Measurements from ENCODE around the gene STXBP5L. TPM values are rescaled to one million over a fixed set of nuclear protein-coding genes. Genes with fewer than 3 reads are reported as not detected.

STXBP5L gene
- total and polyA plus RNA-seq, 2 of the 4 experiments (the other 2 are of a cell fraction) = not detected

DNA sequence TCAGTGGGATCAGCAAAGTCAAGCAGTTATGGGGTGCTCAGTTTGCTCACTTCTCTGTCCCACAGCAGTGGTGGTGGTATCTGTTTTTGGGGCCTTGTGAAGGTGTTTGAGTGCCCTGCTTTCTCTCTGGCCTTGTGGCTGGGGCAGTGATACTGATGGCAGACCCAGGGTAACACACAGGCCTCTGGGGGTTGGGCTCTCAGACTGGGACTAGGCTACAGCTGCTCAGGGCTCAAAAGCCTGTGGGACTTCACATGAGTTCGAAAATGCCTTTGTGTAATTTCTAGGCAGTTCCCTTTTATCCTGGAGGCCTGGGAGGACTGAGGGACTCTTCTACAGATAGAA is 75.3 kb downstream of the STXBP5L start:
- Histone ChIP-seq H3K27me3 (ENCODE audit: control insufficient read depth, insufficient read depth, low read length) (no peaks in the 10 kb centered on the region), H2AFZ (replicated peaks; ENCODE audit: low read length, poor library complexity) (no peak overlapping the region), H2BK120ac (ENCODE audit: low read depth, low read length) (no peak overlapping the region), H3K14ac (replicated peaks; ENCODE audit: low read depth, low read length) (no peak overlapping the region), H4K20me1 (ENCODE audit: insufficient read depth, low read length) (no peaks in the 10 kb centered on the region), H3K23ac (ENCODE audit: low read depth, low read length) (no peak overlapping the region), H2BK20ac (ENCODE audit: low read depth, low read length) (no peak overlapping the region), H3K9me1 (ENCODE audit: insufficient read depth, low read length) (no peaks in the 10 kb centered on the region), H2BK15ac (ENCODE audit: low read depth, low read length) (no peak overlapping the region), H3K4me3 (ENCODE audit: insufficient read depth, low read depth, low read length) (no peak overlapping the region), H3K9me3 (ENCODE audit: control insufficient read depth, insufficient read depth, low read length) (peaks cover 13% of the 10 kb centered on the region), H3K4ac (ENCODE audit: low read depth, low read length) (no peak overlapping the region), H3K4me1 (ENCODE audit: control insufficient read depth, insufficient read depth, low read length) (no peaks in the 10 kb centered on the region), H3K79me1 (ENCODE audit: low read depth in 1 of 2, low read length in 2 of 2) (no peaks in the 10 kb centered on the region), H3K4me2 (ENCODE audit: low read depth, low read length) (no peak overlapping the region), H3K27ac (ENCODE audit: insufficient read depth, low read length) (no peak overlapping the region), H4K91ac (ENCODE audit: insufficient read depth, low read depth, low read length) (no peak overlapping the region), H3K9ac (ENCODE audit: low read depth, low read length) (no peak overlapping the region), H2AK9ac (replicated peaks; ENCODE audit: low read depth, low read length, poor library complexity) (no peak overlapping the region), H4K8ac (ENCODE audit: low read depth in 2 of 2, low read length in 2 of 2) (no peak overlapping the region), H2AK5ac (ENCODE audit: low read depth, low read length) (no peak overlapping the region), H3K18ac (ENCODE audit: low read depth, low read length) (no peak overlapping the region), H4K5ac (ENCODE audit: low read depth, low read length) (no peak overlapping the region), H3K36me3 (ENCODE audit: control insufficient read depth, insufficient read depth, low read length) (no peaks in the 10 kb centered on the region), H2BK5ac (ENCODE audit: low read depth, low read length, poor library complexity, severe bottlenecking) (no peak overlapping the region), H3K56ac (ENCODE audit: extremely low read depth, insufficient read depth, low read length) (no peak overlapping the region)
- TF ChIP-seq, protein P1, sequence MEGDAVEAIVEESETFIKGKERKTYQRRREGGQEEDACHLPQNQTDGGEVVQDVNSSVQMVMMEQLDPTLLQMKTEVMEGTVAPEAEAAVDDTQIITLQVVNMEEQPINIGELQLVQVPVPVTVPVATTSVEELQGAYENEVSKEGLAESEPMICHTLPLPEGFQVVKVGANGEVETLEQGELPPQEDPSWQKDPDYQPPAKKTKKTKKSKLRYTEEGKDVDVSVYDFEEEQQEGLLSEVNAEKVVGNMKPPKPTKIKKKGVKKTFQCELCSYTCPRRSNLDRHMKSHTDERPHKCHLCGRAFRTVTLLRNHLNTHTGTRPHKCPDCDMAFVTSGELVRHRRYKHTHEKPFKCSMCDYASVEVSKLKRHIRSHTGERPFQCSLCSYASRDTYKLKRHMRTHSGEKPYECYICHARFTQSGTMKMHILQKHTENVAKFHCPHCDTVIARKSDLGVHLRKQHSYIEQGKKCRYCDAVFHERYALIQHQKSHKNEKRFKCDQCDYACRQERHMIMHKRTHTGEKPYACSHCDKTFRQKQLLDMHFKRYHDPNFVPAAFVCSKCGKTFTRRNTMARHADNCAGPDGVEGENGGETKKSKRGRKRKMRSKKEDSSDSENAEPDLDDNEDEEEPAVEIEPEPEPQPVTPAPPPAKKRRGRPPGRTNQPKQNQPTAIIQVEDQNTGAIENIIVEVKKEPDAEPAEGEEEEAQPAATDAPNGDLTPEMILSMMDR (conservative IDR thresholded peaks at IDR 0.05; ENCODE audit: low read depth, low read length) = no peak
- TF ChIP-seq MXI1 (IDR thresholded peaks at IDR 0.05; ENCODE audit: borderline replicate concordance, low read depth, low read length) = no peak
- no peak for TF ChIP-seq CEBPB (IDR thresholded peaks at IDR 0.05; ENCODE audit: low read depth, low read length)
- TF ChIP-seq RFX5 (IDR thresholded peaks at IDR 0.05; ENCODE audit: low read depth, low read length) = no peak
- no peak for TF ChIP-seq POLR2A (IDR thresholded peaks at IDR 0.05; ENCODE audit: low read depth, low read length)
- no peak for TF ChIP-seq CHD1 (IDR thresholded peaks at IDR 0.05; ENCODE audit: low read depth, low read length)
- no peak for TF ChIP-seq MAZ (IDR thresholded peaks at IDR 0.05; ENCODE audit: borderline replicate concordance, low read depth, low read length)
- TF ChIP-seq FOS (IDR thresholded peaks at IDR 0.05; ENCODE audit: low read depth, low read length) = no peak
- no peak for TF ChIP-seq BHLHE40 (IDR thresholded peaks at IDR 0.05; ENCODE audit: low read depth, low read length)
- TF ChIP-seq, protein P2, sequence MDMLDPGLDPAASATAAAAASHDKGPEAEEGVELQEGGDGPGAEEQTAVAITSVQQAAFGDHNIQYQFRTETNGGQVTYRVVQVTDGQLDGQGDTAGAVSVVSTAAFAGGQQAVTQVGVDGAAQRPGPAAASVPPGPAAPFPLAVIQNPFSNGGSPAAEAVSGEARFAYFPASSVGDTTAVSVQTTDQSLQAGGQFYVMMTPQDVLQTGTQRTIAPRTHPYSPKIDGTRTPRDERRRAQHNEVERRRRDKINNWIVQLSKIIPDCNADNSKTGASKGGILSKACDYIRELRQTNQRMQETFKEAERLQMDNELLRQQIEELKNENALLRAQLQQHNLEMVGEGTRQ (IDR thresholded peaks at IDR 0.05; ENCODE audit: low read depth, low read length) = no peak
- no peak for TF ChIP-seq RCOR1 (IDR thresholded peaks at IDR 0.05; ENCODE audit: insufficient replicate concordance, low read length)
- TF ChIP-seq SMC3 (IDR thresholded peaks at IDR 0.05; ENCODE audit: low read depth, low read length) = no peak
- TF ChIP-seq, protein P3, sequence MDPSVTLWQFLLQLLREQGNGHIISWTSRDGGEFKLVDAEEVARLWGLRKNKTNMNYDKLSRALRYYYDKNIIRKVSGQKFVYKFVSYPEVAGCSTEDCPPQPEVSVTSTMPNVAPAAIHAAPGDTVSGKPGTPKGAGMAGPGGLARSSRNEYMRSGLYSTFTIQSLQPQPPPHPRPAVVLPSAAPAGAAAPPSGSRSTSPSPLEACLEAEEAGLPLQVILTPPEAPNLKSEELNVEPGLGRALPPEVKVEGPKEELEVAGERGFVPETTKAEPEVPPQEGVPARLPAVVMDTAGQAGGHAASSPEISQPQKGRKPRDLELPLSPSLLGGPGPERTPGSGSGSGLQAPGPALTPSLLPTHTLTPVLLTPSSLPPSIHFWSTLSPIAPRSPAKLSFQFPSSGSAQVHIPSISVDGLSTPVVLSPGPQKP (IDR thresholded peaks at IDR 0.05; ENCODE audit: borderline replicate concordance, low read depth, low read length) = no peak
- TF ChIP-seq NFE2L2 (IDR thresholded peaks at IDR 0.05; ENCODE audit: low read depth, low read length) = no peak
- no peak for TF ChIP-seq MAFK (IDR thresholded peaks at IDR 0.05; ENCODE audit: low read depth, low read length)
- TF ChIP-seq RAD21 (IDR thresholded peaks at IDR 0.05; ENCODE audit: low read length) = no peak
- ChIA-PET CTCF (no interaction called here), POLR2A (ENCODE audit: unreplicated experiment) (no interaction called here)
- intact Hi-C loops (cut with micrococcal nuclease) (no loop called here), in situ Hi-C loops (cut with MboI; ENCODE audit: low sequenced_read_pairs) (no loop called here), dilution Hi-C loops (cut with HindIII; ENCODE audit: low sequenced_read_pairs, unreplicated experiment) (no loop called here)
- ATAC-seq (ENCODE audit: low read depth) (no peak), DNase-seq (no peak)
- no CpG with 5 or more reads among the region's 1 CpG for WGBS, 2 experiments (ENCODE audit: extremely low coverage in 2 of 2, insufficient read length in 1 of 2)
- BruUV-seq (replicated peaks) = no TSS peak
